H9 (cell line): ENCODE results near the gene CD200. TPM values are rescaled to one million over a fixed set of nuclear protein-coding genes. Genes with fewer than 3 reads are reported as not detected.

Source experiments
- DNase-seq: peaks from one replicate; pipeline ENCODE4 v3.0.0-alpha.2; 2017
- H2AFZ ChIP-seq: one replicate; pipeline ENCODE4 v1.6.1; 2013; ENCODE audit warnings: mild to moderate bottlenecking, low read length, control low read depth, moderate library complexity
- H2AK5ac ChIP-seq: 2 replicates; pipeline ENCODE4 v1.6.1; 2013; ENCODE audit warnings: low read length, control low read depth, mixed read lengths; ENCODE audit not compliant: insufficient read length
- H2BK120ac ChIP-seq: one replicate; pipeline ENCODE4 v1.6.1; 2013; ENCODE audit warnings: low read depth, mild to moderate bottlenecking, low read length, control low read depth, inconsistent platforms; ENCODE audit not compliant: poor library complexity, severe bottlenecking
- H2BK12ac ChIP-seq: 2 replicates; pipeline ENCODE4 v1.6.1; 2013; ENCODE audit warnings: low read length, control low read depth, mixed read lengths, low read depth; ENCODE audit not compliant: insufficient read length
- H2BK15ac ChIP-seq: 2 replicates; pipeline ENCODE4 v1.6.1; 2013; ENCODE audit warnings: low read depth, low read length, control low read depth
- H2BK20ac ChIP-seq: one replicate; pipeline ENCODE4 v1.6.1; 2013; ENCODE audit warnings: low read depth, mild to moderate bottlenecking, low read length, control low read depth, inconsistent platforms; ENCODE audit not compliant: poor library complexity, severe bottlenecking
- H2BK5ac ChIP-seq: 2 replicates; pipeline ENCODE4 v1.6.1; 2013; ENCODE audit warnings: low read length, control low read depth, mixed read lengths; ENCODE audit not compliant: insufficient read length
- H3K14ac ChIP-seq: 2 replicates; pipeline ENCODE4 v1.6.1; 2013; ENCODE audit warnings: low read length, control low read depth; ENCODE audit not compliant: insufficient read depth
- H3K18ac ChIP-seq: 2 replicates; pipeline ENCODE4 v1.6.1; 2013; ENCODE audit warnings: low read depth, mild to moderate bottlenecking, mixed read lengths, low read length, control low read depth; ENCODE audit not compliant: insufficient read length
- H3K23ac ChIP-seq: 2 replicates; pipeline ENCODE4 v1.6.1; 2013; ENCODE audit warnings: low read length, control low read depth, mixed read lengths, low read depth; ENCODE audit not compliant: insufficient read length
- H3K23me2 ChIP-seq: 2 replicates; pipeline ENCODE4 v1.6.1; 2013; ENCODE audit warnings: low read depth, mild to moderate bottlenecking, mixed read lengths, low read length, control low read depth; ENCODE audit not compliant: insufficient read length, poor library complexity, severe bottlenecking
- H3K27ac ChIP-seq: 2 replicates; pipeline ENCODE4 v1.5.1; 2013; ENCODE audit warnings: low read length, control low read depth, mixed read lengths, low read depth; ENCODE audit not compliant: insufficient read length
- H3K27me3 ChIP-seq: 2 replicates; pipeline ENCODE4 v1.6.1; 2013; ENCODE audit warnings: low read length, control low read depth, inconsistent platforms; ENCODE audit not compliant: insufficient read depth
- H3K4ac ChIP-seq: 2 replicates; pipeline ENCODE4 v1.6.1; 2013; ENCODE audit warnings: low read depth, mild to moderate bottlenecking, control low read depth, inconsistent platforms, low read length, moderate library complexity
- H3K4me1 ChIP-seq: 2 replicates; pipeline ENCODE4 v1.6.1; 2013; ENCODE audit warnings: low read length, control low read depth, inconsistent platforms; ENCODE audit not compliant: insufficient read depth
- H3K4me2 ChIP-seq: 2 replicates; pipeline ENCODE4 v1.6.1; 2013; ENCODE audit warnings: low read length, control low read depth, mixed read lengths; ENCODE audit not compliant: insufficient read length, insufficient read depth
- H3K56ac ChIP-seq: 2 replicates; pipeline ENCODE4 v1.6.1; 2013; ENCODE audit warnings: low read depth, mild to moderate bottlenecking, mixed read lengths, low read length, control low read depth; ENCODE audit not compliant: insufficient read length
- H3K79me1 ChIP-seq: 2 replicates; pipeline ENCODE4 v1.6.1; 2013; ENCODE audit warnings: low read depth, mild to moderate bottlenecking, moderate library complexity, low read length, control low read depth, inconsistent platforms; ENCODE audit not compliant: insufficient read depth, poor library complexity, severe bottlenecking
- H3K79me2 ChIP-seq: 2 replicates; pipeline ENCODE4 v1.6.1; 2013; ENCODE audit warnings: low read length, control low read depth, inconsistent platforms; ENCODE audit not compliant: insufficient read depth
- H3K9ac ChIP-seq: 2 replicates; pipeline ENCODE4 v1.6.1; 2013; ENCODE audit warnings: low read length, control low read depth, mixed read lengths; ENCODE audit not compliant: insufficient read length; ENCODE audit errors: extremely low read depth
- H3K9me3 ChIP-seq: one replicate; pipeline ENCODE4 v1.6.1; 2013; ENCODE audit warnings: low read depth, low read length, inconsistent platforms; ENCODE audit not compliant: control insufficient read depth
- H3T11ph ChIP-seq: one replicate; pipeline ENCODE4 v1.6.1; 2013; ENCODE audit warnings: mild to moderate bottlenecking, low read length, control low read depth, inconsistent platforms
- H4K20me1 ChIP-seq: one replicate; pipeline ENCODE4 v1.6.1; 2013; ENCODE audit not compliant: control insufficient read depth, insufficient read length, insufficient read depth
- H4K5ac ChIP-seq: 2 replicates; pipeline ENCODE4 v1.6.1; 2013; ENCODE audit warnings: low read depth, mild to moderate bottlenecking, mixed read lengths, low read length, control low read depth; ENCODE audit not compliant: insufficient read length
- H4K8ac ChIP-seq: replicated peaks from 2 replicates; pipeline ENCODE4 v1.6.1; 2013; ENCODE audit warnings: low read length, control low read depth, mixed read lengths, low read depth; ENCODE audit not compliant: insufficient read length
- H4K91ac ChIP-seq: 2 replicates; pipeline ENCODE4 v1.6.1; 2013; ENCODE audit warnings: low read depth, mild to moderate bottlenecking, moderate library complexity, mixed read lengths, low read length, control low read depth; ENCODE audit not compliant: insufficient read length
- H3K27ac Mint-ChIP-seq, 3 experiments: 2 replicates in 2 of 3; 3 replicates in 1 of 3; pipeline ENCODE4 v1.8.0; 2020 to 2021; ENCODE audit warnings: mixed read lengths in 3 of 3, mild to moderate bottlenecking in 1 of 3, moderate library complexity in 1 of 3
- H3K27me3 Mint-ChIP-seq: 2 replicates; pipeline ENCODE4 v1.8.0; 2021; ENCODE audit warnings: low read depth, mild to moderate bottlenecking, moderate library complexity, mixed read lengths
- H3K36me3 Mint-ChIP-seq, 3 experiments: 2 replicates in 2 of 3; 3 replicates in 1 of 3; pipeline ENCODE4 v1.8.0; 2020 to 2021; ENCODE audit warnings: low read depth in 3 of 3, mixed read lengths in 3 of 3; ENCODE audit not compliant: insufficient read depth in 1 of 3
- H3K4me1 Mint-ChIP-seq, 2 experiments: 2 replicates each; pipeline ENCODE4 v1.8.0; 2020; ENCODE audit warnings: mixed read lengths in 2 of 2
- H3K4me3 Mint-ChIP-seq, 2 experiments: 2 replicates in 1 of 2; 3 replicates in 1 of 2; pipeline ENCODE4 v1.8.0; 2020 to 2021; ENCODE audit warnings: mild to moderate bottlenecking in 2 of 2, mixed read lengths in 2 of 2, moderate library complexity in 1 of 2
- H3K9me3 Mint-ChIP-seq, 2 experiments: 2 replicates in 1 of 2; 3 replicates in 1 of 2; pipeline ENCODE4 v1.8.0; 2020; ENCODE audit warnings: mild to moderate bottlenecking in 2 of 2, mixed read lengths in 2 of 2, moderate library complexity in 1 of 2
- WGBS: extraction: QIAGEN DNeasy Blood & Tissue Kit; methylation state at CpG from one replicate; pipeline ENCODE4 v1.1.7; 2013; ENCODE audit warnings: missing lambda C conversion rate, low lambda C conversion rate, mixed read lengths; ENCODE audit not compliant: insufficient read length; ENCODE audit errors: extremely low coverage; 5-methylcytosine and 5-hydroxymethylcytosine counted together
- total RNA-seq: library from RNA; stranded (reverse); gene quantifications from 2 replicates; pipeline ENCODE4 v1.2.1, GENCODE V29; 2021
- TF ChIP-seq, protein P1 (sequence below): fragments of 200-600 bp; sonication (generic); conservative IDR thresholded peaks from 3 replicates; pipeline ENCODE4 v1.8.0; 2021; ENCODE audit warnings: antibody characterized with exemption, mild to moderate bottlenecking

CD200 gene
- total RNA-seq, 1 experiment from 2014 or later: 51.6 TPM

DNA sequence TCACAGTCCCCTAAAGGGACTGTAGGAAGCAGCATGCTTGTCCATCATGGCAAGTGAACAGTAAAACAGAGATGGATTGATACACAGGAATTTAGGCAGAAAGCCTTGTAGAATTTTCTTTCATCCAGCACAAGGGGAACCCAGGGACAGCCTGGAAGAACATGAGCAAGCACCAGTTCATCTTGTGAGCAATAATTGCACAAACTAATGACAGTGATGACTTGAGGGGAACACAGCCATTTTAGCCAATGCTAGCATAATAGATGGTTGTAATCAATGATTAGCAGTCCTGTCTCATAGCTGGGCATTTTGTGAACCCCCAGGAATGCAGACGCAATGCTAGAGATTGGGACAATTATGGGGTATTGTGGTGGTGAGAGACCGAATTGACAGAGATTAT, 6.7 kb downstream of the CD200 start:
- no peaks in the 10 kb centered on the region for H4K20me1 ChIP-seq
- no peak overlapping the region for H3K56ac ChIP-seq
- H3K4me1 Mint-ChIP-seq: peaks cover 52 to 57% of the 10 kb centered on the region in 2 experiments
- no peak overlapping the region for H3K4ac ChIP-seq
- H3K18ac ChIP-seq: no peak overlapping the region
- no peak overlapping the region for H3K9ac ChIP-seq
- no peaks in the 10 kb centered on the region for H3K23me2 ChIP-seq
- H3K79me1 ChIP-seq: peaks cover 10% of the 10 kb centered on the region
- H2BK5ac ChIP-seq: no peak overlapping the region
- no peak overlapping the region for H4K5ac ChIP-seq
- no peak for DNase-seq
- H2BK15ac ChIP-seq: no peak overlapping the region
- no peak overlapping the region for H4K8ac ChIP-seq
- H3K4me2 ChIP-seq: no peak overlapping the region
- no peak overlapping the region for H2AFZ ChIP-seq
- H2BK120ac ChIP-seq: no peak overlapping the region
- H3K27me3 ChIP-seq: no peaks in the 10 kb centered on the region
- WGBS: no CpG with 5 or more reads among the region's 2 CpGs
- H2BK20ac ChIP-seq: no peak overlapping the region
- H2BK12ac ChIP-seq: no peak overlapping the region
- no peaks in the 10 kb centered on the region for H3K9me3 ChIP-seq
- no peak overlapping the region for H3K4me3 Mint-ChIP-seq
- no peak overlapping the region for H4K91ac ChIP-seq
- H3K14ac ChIP-seq: no peak overlapping the region
- H2AK5ac ChIP-seq: no peak overlapping the region
- H3K23ac ChIP-seq: no peak overlapping the region
- H3K27ac Mint-ChIP-seq: peak overlapping the region in 1 of 3 experiments; percentile 73; a peak in 2 of 7 replicates
- H3K79me2 ChIP-seq: peaks cover 46% of the 10 kb centered on the region; the same call in 1 of the 2 replicates
- peaks cover 0 to 4% of the 10 kb centered on the region in 2 experiments; a peak in 4 of 5 replicates for H3K9me3 Mint-ChIP-seq
- no peaks in the 10 kb centered on the region for H3K27me3 Mint-ChIP-seq
- H3K36me3 Mint-ChIP-seq: peaks cover 59 to 67% (median 66%) of the 10 kb centered on the region in 3 experiments
- peaks cover 12% of the 10 kb centered on the region for H3K4me1 ChIP-seq
- TF ChIP-seq, protein P1, sequence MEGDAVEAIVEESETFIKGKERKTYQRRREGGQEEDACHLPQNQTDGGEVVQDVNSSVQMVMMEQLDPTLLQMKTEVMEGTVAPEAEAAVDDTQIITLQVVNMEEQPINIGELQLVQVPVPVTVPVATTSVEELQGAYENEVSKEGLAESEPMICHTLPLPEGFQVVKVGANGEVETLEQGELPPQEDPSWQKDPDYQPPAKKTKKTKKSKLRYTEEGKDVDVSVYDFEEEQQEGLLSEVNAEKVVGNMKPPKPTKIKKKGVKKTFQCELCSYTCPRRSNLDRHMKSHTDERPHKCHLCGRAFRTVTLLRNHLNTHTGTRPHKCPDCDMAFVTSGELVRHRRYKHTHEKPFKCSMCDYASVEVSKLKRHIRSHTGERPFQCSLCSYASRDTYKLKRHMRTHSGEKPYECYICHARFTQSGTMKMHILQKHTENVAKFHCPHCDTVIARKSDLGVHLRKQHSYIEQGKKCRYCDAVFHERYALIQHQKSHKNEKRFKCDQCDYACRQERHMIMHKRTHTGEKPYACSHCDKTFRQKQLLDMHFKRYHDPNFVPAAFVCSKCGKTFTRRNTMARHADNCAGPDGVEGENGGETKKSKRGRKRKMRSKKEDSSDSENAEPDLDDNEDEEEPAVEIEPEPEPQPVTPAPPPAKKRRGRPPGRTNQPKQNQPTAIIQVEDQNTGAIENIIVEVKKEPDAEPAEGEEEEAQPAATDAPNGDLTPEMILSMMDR: no peak
- H3T11ph ChIP-seq: no peak overlapping the region
- no peak overlapping the region for H3K27ac ChIP-seq
